Measurements from ENCODE around the gene EFR3B.

The EFR3B gene

DNA sequence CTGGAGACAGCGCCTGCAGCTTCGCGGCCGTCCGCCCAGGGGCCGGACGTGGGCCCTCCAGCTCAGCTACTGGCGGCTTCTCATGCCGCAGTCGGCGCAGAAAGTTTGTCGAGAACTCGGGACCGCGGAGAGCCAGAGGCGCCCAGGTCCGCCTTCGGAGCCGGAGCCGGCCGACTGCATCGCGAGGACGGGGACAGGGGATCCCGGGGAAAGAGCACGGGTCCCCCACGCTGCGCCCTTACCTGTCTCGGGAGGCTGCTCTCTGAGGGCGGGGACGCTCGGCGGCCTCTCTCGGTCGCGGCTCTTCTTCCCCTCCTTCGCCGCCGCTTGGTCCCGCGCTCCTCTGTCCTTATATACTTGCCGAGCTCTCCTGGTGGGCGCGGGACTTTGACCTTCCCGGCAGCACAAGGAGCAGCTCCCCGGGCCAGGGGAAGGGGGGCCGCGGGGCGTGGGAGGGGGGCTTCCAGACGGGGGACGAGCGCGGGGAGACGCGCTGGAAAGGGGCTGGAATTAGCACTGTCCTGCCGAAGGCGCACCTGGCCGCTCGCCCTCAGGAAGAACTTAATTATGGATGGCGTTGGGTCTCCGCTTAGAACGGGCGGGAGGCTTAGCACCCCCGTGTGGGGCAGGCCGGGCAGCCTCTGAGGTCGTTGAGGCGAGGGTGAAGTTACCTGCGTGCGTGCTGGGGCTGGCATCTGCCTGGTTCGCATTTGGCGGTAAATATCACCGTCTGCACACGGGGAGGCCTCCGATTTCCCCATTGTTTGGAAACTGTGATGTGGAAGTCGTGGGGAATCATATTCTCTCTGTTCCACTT is 126.6 kb downstream of the EFR3B start, which contains the start of gene POMC:
TSS of gene POMC (minus strand) at position 325 of the 817 bp plus-strand sequence. CDS start 3,808 bp downstream, outside the sequence.
- TF ChIP-seq, protein P1, sequence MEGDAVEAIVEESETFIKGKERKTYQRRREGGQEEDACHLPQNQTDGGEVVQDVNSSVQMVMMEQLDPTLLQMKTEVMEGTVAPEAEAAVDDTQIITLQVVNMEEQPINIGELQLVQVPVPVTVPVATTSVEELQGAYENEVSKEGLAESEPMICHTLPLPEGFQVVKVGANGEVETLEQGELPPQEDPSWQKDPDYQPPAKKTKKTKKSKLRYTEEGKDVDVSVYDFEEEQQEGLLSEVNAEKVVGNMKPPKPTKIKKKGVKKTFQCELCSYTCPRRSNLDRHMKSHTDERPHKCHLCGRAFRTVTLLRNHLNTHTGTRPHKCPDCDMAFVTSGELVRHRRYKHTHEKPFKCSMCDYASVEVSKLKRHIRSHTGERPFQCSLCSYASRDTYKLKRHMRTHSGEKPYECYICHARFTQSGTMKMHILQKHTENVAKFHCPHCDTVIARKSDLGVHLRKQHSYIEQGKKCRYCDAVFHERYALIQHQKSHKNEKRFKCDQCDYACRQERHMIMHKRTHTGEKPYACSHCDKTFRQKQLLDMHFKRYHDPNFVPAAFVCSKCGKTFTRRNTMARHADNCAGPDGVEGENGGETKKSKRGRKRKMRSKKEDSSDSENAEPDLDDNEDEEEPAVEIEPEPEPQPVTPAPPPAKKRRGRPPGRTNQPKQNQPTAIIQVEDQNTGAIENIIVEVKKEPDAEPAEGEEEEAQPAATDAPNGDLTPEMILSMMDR (IDR thresholded peaks at IDR 0.05; ENCODE audit: extremely low read depth, missing control alignments): no peak
- peak; percentile 69 for DNase-seq (ENCODE audit: low spot score)

DNA sequence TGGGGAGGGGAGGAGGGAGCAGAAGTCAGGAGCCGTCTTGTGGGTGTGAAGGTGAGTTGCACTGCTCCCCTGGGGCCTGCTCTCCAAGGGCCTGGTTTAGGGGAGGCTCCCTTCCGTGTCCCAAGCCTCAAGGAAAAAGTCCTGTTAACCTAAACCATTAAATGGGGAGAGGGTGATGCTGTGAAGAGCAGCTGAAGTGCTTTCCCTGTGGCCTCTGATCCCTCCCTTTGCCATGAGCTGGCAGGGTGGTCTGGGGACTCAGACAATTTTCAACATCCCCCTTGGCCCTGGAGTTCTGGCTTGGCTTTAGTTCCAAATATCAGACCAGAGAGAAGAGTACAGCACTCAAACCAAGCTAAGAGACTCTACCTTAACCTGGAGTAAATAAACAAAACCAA is 127.2 kb downstream of the EFR3B start:
- TF ChIP-seq, protein P1 (IDR thresholded peaks at IDR 0.05; ENCODE audit: extremely low read depth, missing control alignments): no peak
- no peak for DNase-seq (ENCODE audit: low spot score)

- no peak for DNase-seq (ENCODE audit: low spot score)
- TF ChIP-seq, protein P1 (IDR thresholded peaks at IDR 0.05; ENCODE audit: extremely low read depth, missing control alignments): no peak
Measured at GRCh38 chr2:25170888-25171287, 129.0 kb downstream of the EFR3B start.

DNA sequence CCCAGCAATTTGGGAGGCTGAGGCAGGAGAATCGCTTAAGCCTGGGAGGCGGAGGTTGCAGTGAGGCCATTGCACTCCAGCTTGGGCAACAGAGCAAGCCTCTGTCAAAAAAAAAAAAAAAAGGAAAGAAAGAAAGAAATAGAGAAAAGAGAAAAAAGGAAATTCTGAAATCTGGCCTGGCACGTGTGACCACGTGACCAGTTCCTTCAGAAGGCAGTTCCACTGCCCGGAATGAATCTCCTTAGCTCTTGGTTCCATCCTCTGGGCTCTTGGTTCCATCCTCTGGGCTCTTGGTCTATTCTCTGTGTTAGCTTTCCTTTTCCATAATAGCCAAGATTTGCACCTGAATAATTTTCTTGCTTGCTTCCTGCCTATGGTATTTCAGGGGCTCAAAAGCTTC is 131.8 kb downstream of the EFR3B start:
- TF ChIP-seq, protein P1 (IDR thresholded peaks at IDR 0.05; ENCODE audit: extremely low read depth, missing control alignments): no peak
- DNase-seq (ENCODE audit: low spot score): no peak

GRCh38 chr2:25174192-25174861 is 132.5 kb downstream of the EFR3B start:
- TF ChIP-seq, protein P1 (IDR thresholded peaks at IDR 0.05; ENCODE audit: extremely low read depth, missing control alignments): no peak
- DNase-seq (ENCODE audit: low spot score): no peak

GRCh38 chr2:25176138-25176537 is 134.3 kb downstream of the EFR3B start:
- TF ChIP-seq, protein P1 (IDR thresholded peaks at IDR 0.05; ENCODE audit: extremely low read depth, missing control alignments): no peak
- no peak for DNase-seq (ENCODE audit: low spot score)

- DNase-seq (ENCODE audit: low spot score): no peak
- TF ChIP-seq, protein P1 (IDR thresholded peaks at IDR 0.05; ENCODE audit: extremely low read depth, missing control alignments): no peak
Measured at GRCh38 chr2:25176541-25177181, 134.8 kb downstream of the EFR3B start.

All from GM20000 (cell line).